C4-2B (cell line): ENCODE measurements around the gene GRIA1.

Source experiments
- H3K27ac ChIP-seq: fragments of 450-650 bp; 2 replicates; pipeline ENCODE4 v1.5.1; 2017
- ZFX ChIP-seq: fragments of 450-650 bp; IDR thresholded peaks from 2 replicates; pipeline ENCODE4 v1.6.1; 2017
- TF ChIP-seq, protein P1 (sequence below): fragments of 450-650 bp; conservative IDR thresholded peaks from 2 replicates; pipeline ENCODE4 v1.5.1; 2017; ENCODE audit warnings: mild to moderate bottlenecking

GRIA1 gene

DNA sequence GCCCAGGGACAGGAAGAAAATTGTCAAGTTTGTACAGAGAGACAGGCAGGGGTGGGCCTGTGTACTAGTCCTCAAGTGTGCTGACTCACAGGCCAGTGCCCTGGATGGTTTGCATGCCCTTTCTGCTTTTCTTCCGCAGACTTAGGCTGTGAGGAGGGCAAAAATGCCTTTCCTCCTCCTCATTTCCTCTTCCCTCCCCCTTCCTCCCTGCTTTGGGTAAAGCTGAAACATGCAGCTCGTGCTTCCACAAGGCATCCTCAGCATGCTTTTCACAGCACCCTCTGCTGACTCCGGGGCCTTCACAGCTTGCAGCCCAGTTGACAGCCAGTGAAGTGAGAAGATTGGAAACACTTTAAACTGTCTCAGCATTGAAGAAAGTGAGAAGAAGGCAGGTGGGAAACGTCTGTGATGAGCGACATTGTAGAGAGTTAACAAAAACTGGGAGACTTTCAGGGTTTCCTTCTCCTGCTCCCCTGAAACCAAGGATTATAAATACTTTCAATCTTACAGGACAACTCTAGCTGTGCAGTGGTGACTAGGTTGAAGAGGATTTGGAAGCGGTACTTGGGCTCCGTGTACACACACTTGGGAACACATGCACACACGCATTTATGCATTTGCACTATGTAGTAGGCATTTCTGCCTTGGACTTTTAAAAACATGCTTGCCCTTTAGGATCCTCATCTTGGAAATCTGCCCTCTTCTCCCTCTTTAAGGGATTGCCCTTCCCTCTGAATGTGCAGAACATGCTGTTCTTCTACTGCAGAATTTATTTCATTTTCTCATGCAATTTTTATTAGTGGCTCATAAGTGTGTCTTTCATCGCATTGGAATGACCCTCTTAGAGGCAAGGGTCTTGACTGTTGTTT, 138.8 kb downstream of the GRIA1 start:
- no peak overlapping the region for H3K27ac ChIP-seq
- no peak for TF ChIP-seq ZFX
- TF ChIP-seq, protein P1, sequence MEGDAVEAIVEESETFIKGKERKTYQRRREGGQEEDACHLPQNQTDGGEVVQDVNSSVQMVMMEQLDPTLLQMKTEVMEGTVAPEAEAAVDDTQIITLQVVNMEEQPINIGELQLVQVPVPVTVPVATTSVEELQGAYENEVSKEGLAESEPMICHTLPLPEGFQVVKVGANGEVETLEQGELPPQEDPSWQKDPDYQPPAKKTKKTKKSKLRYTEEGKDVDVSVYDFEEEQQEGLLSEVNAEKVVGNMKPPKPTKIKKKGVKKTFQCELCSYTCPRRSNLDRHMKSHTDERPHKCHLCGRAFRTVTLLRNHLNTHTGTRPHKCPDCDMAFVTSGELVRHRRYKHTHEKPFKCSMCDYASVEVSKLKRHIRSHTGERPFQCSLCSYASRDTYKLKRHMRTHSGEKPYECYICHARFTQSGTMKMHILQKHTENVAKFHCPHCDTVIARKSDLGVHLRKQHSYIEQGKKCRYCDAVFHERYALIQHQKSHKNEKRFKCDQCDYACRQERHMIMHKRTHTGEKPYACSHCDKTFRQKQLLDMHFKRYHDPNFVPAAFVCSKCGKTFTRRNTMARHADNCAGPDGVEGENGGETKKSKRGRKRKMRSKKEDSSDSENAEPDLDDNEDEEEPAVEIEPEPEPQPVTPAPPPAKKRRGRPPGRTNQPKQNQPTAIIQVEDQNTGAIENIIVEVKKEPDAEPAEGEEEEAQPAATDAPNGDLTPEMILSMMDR = no peak

DNA sequence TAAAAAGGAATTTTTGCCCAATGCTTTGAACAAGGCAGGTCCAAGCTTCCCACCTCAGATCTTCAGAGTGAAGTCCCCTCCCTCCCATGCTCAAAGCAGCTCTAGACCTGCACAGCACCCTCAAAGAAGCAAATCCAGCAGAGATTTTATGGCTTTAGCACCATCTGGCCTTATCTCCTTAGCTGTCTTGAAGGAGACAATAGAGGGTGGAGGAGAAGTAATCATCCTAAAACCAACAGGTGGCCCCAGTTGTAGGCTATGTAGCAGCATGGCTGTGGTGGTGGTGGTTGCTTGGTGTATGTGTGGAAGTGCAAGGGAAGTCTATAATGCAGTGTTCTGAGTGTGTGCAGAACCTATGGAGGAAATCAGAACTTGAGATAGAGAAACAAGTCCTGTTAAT, 140.1 kb downstream of the GRIA1 start:
- H3K27ac ChIP-seq = no peak overlapping the region
- TF ChIP-seq ZFX = no peak
- TF ChIP-seq, protein P1 = no peak

DNA sequence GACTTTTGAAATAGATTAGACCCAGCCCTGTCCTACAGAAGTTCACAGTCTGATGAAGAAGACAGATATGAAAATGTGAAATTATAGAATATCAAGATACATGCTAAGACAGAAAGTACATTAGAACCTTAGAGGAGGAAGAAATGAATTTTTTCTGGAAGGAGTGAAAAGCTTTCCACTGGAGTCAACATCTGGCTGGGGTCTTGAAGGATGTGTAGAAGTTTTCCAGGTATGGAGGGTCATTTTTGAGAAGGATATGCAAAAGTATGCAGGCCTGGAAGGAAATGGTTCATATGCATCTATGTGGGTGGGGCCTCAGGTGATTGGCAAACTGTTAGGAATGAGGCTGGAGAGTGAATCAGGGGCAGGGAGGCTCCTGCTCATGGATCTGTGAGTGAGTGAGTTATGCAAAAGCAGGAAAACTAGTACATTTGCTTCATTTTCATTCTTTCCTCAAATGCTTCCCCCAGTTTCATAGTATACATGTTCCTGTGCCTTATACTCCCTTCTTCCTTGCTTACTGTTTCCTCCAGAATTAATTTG, 142.3 kb downstream of the GRIA1 start:
- no peak overlapping the region for H3K27ac ChIP-seq
- TF ChIP-seq, protein P1 = no peak
- no peak for TF ChIP-seq ZFX

DNA sequence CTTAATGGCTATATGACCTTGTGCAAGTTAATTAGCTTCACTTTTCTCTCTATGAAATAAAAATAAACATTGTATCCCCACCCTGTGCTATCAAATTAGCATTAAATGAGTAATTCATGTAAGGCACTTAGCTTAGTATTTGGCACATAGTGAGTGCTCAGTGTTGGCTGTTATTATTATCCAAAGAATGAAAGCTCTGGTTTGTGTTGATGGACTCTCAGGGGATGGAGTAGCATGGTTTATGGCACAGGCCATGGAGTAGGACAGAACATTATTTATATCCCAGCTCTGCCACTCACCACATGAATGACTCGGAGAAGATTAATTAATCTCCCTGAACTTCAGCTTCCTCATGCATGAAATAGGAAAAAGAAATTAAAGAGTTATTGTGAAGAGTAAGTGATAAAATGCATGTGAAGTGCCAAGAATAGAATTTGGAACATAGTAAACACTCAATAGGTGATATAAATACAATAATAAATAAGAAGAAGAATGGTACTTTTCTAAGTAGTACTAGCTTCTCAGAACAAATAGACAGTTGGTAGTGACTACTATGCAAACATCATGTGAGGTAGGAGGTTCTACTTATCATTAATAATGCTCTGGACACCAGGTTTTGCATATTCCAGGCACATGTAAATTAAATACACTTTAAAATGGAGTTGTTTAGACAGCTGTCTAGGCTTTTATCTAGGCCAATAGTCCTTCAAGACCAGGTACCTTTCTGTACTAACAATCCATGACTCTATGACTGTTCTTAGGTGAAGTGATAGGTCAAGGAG, 146.4 kb downstream of the GRIA1 start:
- no peak for TF ChIP-seq ZFX
- TF ChIP-seq, protein P1 = no peak
- no peak overlapping the region for H3K27ac ChIP-seq

DNA sequence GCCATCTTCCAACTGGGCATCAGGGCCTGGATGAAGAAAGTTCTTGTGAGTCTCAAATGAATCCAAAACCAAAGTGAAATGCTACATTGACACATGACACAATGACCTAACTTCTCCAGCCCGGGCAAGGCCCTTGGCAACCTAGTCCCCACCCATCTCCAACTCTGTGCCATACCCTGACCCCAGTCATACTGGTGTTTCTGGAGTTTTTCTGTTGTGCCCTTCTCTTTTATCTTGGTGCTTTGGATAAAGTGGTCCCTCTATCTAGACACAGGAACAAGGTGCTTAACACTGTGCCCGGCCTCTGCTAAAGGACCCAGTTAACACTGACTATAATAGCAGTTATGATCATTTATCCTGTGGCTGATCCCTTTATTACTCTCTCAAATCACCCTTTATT, 149.8 kb downstream of the GRIA1 start:
- H3K27ac ChIP-seq = no peak overlapping the region
- TF ChIP-seq, protein P1 = no peak
- TF ChIP-seq ZFX = no peak

DNA sequence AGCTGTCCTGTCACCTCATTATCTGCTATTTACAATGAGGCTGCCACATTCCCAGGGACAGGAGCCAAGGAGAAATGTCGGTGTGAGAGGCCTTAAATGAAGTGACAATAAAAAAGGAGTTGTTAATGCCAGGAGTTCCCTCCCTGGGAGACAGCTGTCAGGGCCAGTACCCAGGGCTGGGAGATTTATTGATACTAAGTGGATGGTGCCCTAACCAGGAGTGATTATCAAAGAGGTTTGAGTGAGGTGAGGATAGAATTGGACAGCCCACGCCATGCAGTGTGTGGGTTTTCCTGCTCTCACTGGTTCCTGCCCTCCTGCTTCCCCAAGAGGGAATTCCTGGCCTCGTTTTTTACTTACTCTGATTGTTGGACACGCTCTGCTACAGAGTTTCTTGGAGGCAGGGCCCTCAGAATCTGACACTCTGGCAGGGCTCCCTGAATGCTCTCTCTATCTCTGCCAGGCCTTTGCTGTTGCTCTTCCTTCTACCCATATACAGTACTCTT, 150.8 kb downstream of the GRIA1 start:
- no peak for TF ChIP-seq ZFX
- TF ChIP-seq, protein P1 = no peak
- no peak overlapping the region for H3K27ac ChIP-seq
